Tibial nerve (tissue), 4 donors: Measurements from ENCODE around the gene RPL27.

ENCODE experiments used
- CTCF ChIP-seq, 5 experiments: fragments of 200-600 bp in 3 of 5; fragments of 450-650 bp in 2 of 5; sonication (generic) in 3 of 5; IDR thresholded peaks; one replicate each; pipeline ENCODE4 v1.5.1; 2016 to 2019; ENCODE audit warnings: antibody characterized with exemption in 5 of 5, mild to moderate bottlenecking in 3 of 5, moderate library complexity in 2 of 5
- EP300 ChIP-seq, 2 donors: sonication (generic); formaldehyde crosslinking; IDR thresholded peaks; one replicate each; pipeline ENCODE4 v1.6.1; 2017; ENCODE audit warnings: antibody characterized with exemption in 2 of 2, mild to moderate bottlenecking in 1 of 2
- POLR2A ChIP-seq, 2 donors: fragments of 450-650 bp; IDR thresholded peaks; one replicate each; pipeline ENCODE4 v1.6.1; 2017; ENCODE audit warnings: antibody characterized with exemption in 2 of 2, mild to moderate bottlenecking in 2 of 2, moderate library complexity in 2 of 2

GRCh38 chr17:43043307-43043706 is 45.1 kb downstream of the RPL27 start:
- TF ChIP-seq CTCF (IDR thresholded peaks at IDR 0.05) = no peak
- no peak for TF ChIP-seq POLR2A (IDR thresholded peaks at IDR 0.05)
- no peak for TF ChIP-seq EP300 (IDR thresholded peaks at IDR 0.05)
